ENCODE results near the gene CHD1. TPM values are rescaled to one million over a fixed set of nuclear protein-coding genes. Genes with fewer than 3 reads are reported as not detected.

Gene CHD1
- total RNA-seq, 1 experiment from 2014 or later: 36.5 TPM

DNA sequence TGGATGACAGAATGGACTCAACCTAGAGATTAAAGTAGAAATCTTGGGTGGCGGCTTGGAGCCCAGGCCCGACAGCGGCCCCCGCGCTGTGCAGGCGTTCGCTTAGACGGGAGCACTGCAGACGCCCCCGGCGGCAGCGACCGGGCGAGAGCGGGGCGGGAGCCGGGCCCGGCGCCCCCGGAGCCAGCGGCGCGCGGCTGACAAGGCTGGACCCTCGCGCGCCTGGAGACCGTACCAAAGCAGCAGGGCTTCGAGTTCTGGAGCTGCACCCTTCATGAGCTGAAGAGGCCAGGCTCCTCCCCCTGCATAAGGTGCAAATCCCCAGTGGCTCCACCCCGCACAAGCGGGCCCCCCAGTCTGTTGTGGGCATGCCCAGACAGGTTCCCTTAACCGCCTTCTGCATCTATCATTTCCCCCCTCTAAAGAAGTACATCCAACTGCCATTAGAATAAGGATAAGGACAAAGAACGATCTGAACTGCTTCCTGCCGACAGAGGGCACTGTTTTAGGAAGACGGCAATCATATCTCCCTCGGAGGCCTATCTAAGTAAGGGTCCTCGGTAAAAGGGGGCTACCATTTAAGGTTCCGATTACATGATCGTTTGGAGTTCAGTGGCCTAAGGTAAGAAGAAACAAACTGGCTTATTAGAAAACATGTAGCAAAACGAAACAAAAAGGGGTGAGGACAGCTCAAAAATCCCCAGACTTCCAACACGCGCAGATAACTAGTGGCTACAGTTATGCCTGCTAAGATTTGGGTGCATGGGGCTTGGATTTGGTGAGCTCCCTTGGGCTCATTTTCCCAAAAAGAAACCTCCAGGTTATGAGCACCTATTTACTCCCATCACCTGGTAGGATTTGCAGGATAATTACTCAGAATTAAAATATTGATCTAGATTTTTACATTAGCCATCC is 89.1 kb downstream of the CHD1 start:
- TF ChIP-seq, protein P1, sequence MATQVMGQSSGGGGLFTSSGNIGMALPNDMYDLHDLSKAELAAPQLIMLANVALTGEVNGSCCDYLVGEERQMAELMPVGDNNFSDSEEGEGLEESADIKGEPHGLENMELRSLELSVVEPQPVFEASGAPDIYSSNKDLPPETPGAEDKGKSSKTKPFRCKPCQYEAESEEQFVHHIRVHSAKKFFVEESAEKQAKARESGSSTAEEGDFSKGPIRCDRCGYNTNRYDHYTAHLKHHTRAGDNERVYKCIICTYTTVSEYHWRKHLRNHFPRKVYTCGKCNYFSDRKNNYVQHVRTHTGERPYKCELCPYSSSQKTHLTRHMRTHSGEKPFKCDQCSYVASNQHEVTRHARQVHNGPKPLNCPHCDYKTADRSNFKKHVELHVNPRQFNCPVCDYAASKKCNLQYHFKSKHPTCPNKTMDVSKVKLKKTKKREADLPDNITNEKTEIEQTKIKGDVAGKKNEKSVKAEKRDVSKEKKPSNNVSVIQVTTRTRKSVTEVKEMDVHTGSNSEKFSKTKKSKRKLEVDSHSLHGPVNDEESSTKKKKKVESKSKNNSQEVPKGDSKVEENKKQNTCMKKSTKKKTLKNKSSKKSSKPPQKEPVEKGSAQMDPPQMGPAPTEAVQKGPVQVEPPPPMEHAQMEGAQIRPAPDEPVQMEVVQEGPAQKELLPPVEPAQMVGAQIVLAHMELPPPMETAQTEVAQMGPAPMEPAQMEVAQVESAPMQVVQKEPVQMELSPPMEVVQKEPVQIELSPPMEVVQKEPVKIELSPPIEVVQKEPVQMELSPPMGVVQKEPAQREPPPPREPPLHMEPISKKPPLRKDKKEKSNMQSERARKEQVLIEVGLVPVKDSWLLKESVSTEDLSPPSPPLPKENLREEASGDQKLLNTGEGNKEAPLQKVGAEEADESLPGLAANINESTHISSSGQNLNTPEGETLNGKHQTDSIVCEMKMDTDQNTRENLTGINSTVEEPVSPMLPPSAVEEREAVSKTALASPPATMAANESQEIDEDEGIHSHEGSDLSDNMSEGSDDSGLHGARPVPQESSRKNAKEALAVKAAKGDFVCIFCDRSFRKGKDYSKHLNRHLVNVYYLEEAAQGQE (IDR thresholded peaks at IDR 0.05; ENCODE audit: insufficient read depth in 1 of 2, low read depth in 2 of 2, low read length in 1 of 2): no peak
- TF ChIP-seq, protein P2, sequence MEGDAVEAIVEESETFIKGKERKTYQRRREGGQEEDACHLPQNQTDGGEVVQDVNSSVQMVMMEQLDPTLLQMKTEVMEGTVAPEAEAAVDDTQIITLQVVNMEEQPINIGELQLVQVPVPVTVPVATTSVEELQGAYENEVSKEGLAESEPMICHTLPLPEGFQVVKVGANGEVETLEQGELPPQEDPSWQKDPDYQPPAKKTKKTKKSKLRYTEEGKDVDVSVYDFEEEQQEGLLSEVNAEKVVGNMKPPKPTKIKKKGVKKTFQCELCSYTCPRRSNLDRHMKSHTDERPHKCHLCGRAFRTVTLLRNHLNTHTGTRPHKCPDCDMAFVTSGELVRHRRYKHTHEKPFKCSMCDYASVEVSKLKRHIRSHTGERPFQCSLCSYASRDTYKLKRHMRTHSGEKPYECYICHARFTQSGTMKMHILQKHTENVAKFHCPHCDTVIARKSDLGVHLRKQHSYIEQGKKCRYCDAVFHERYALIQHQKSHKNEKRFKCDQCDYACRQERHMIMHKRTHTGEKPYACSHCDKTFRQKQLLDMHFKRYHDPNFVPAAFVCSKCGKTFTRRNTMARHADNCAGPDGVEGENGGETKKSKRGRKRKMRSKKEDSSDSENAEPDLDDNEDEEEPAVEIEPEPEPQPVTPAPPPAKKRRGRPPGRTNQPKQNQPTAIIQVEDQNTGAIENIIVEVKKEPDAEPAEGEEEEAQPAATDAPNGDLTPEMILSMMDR (IDR thresholded peaks at IDR 0.05): peak; percentile 80
- TF ChIP-seq POLR2AphosphoS5 (IDR thresholded peaks at IDR 0.05; ENCODE audit: low read depth, low read length) (no peak), SIN3A (IDR thresholded peaks at IDR 0.05; ENCODE audit: borderline replicate concordance, insufficient read depth, low read depth, low read length) (no peak), TCF7L2 (IDR thresholded peaks at IDR 0.05; ENCODE audit: low read depth, low read length) (no peak)
- Histone ChIP-seq H3K36me3 (ENCODE audit: control insufficient read depth, insufficient read depth, low read length) (no peaks in the 10 kb centered on the region), H3K4me3 (ENCODE audit: low read depth in 2 of 2, low read length in 2 of 2) (peak overlapping the region; percentile 8 to 31; a peak in 3 of 4 replicates), H3K27ac (ENCODE audit: low read length) (no peak overlapping the region), H3K4me1 (ENCODE audit: control insufficient read depth, insufficient read depth, low read length) (no peaks in the 10 kb centered on the region), H3K27me3 (ENCODE audit: control insufficient read depth, insufficient read depth, low read length) (no peaks in the 10 kb centered on the region), H3K9me3 (ENCODE audit: control insufficient read depth, insufficient read depth, low read depth, low read length) (peaks cover 9% of the 10 kb centered on the region; the same call in 1 of the 2 replicates)
- BruUV-seq (replicated peaks): no TSS peak
- intact Hi-C loops (cut with micrococcal nuclease; ENCODE audit: unreplicated experiment) (no loop called here), in situ Hi-C loops (cut with HindIII; ENCODE audit: low pct_unique_long_range_greater_than_20kb, low sequenced_read_pairs) (no loop called here)
- ATAC-seq (peak; percentile 87), DNase-seq (ENCODE audit: low read depth, low spot score) (peak; percentile 8)
- POLR2A ChIA-PET: interaction anchor here (0.7 kb wide), 1 partner anchor 52 kb away, joined by 16 read pairs; no protein-coding TSS in a partner anchor
- CTCF ChIA-PET: interaction anchor here (0.7 to 1.0 kb wide), 2 partner anchors 25 to 1772 kb away, joined by 3 to 4 read pairs; no protein-coding TSS in a partner anchor

DNA sequence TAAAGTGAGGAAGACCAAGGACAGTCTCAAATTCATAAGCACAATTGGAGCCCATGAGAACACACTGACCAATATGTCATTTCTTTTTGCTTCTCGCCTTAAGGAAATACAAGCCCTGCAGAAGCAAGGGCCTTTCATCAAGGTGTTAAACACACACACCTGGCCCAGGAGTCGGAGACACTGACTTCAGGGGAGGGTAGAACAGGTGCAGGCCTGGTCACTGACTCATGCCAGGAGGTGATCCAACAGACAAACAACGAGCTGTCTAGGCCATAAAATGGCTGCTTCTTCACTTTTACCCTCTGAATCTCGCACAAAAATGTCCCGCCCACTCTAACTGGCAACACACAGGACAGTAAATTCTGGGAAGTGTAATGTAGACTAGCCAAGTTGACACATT is 92.6 kb downstream of the CHD1 start:
- no peak overlapping the region for H3K4me3 ChIP-seq (ENCODE audit: low read depth in 2 of 2, low read length in 2 of 2)
- no TSS peak for BruUV-seq (replicated peaks)
- no peaks in the 10 kb centered on the region for H3K27me3 ChIP-seq (ENCODE audit: control insufficient read depth, insufficient read depth, low read length)
- intact Hi-C loops (cut with micrococcal nuclease; ENCODE audit: unreplicated experiment): no loop called here
- no peaks in the 10 kb centered on the region for H3K4me1 ChIP-seq (ENCODE audit: control insufficient read depth, insufficient read depth, low read length)
- ChIA-PET POLR2A (no interaction called here), CTCF (no interaction called here)
- H3K9me3 ChIP-seq (ENCODE audit: control insufficient read depth, insufficient read depth, low read depth, low read length): no peaks in the 10 kb centered on the region
- no peak for TF ChIP-seq TCF7L2 (IDR thresholded peaks at IDR 0.05; ENCODE audit: low read depth, low read length)
- no peak for TF ChIP-seq POLR2AphosphoS5 (IDR thresholded peaks at IDR 0.05; ENCODE audit: low read depth, low read length)
- TF ChIP-seq, protein P2 (IDR thresholded peaks at IDR 0.05): no peak
- TF ChIP-seq, protein P1 (IDR thresholded peaks at IDR 0.05; ENCODE audit: insufficient read depth in 1 of 2, low read depth in 2 of 2, low read length in 1 of 2): no peak
- TF ChIP-seq SIN3A (IDR thresholded peaks at IDR 0.05; ENCODE audit: borderline replicate concordance, insufficient read depth, low read depth, low read length): no peak
- H3K27ac ChIP-seq (ENCODE audit: low read length): no peak overlapping the region
- ATAC-seq (no peak), DNase-seq (ENCODE audit: low read depth, low spot score) (no peak)
- H3K36me3 ChIP-seq (ENCODE audit: control insufficient read depth, insufficient read depth, low read length): no peaks in the 10 kb centered on the region
- in situ Hi-C loops (cut with HindIII; ENCODE audit: low pct_unique_long_range_greater_than_20kb, low sequenced_read_pairs): no loop called here

All from Panc1 (cell line).